ENCODE measurements around the gene PCSK4. TPM values are rescaled to one million over a fixed set of nuclear protein-coding genes. Genes with fewer than 3 reads are reported as not detected.
A peak's percentile ranks its signal among the peaks of the same experiment; 100 is the strongest.

The PCSK4 gene
- total and polyA plus RNA-seq, 2 of the 13 experiments (the other 11 are each of a cell fraction or from before 2014, with no cell fraction given), result 2.0 to 2.7 TPM

- no peaks in the 10 kb centered on the region for H3K79me2 ChIP-seq (ENCODE audit: insufficient read depth, low read length)
- H3K4me3 ChIP-seq (replicated peaks in 1 of 3; ENCODE audit: insufficient read depth in 1 of 3, low read depth in 2 of 3, low read length in 3 of 3), result no peak overlapping the region
- H3K4me1 ChIP-seq (ENCODE audit: insufficient read depth, low read length), result peaks cover 14% of the 10 kb centered on the region
- no peak overlapping the region for H3K9ac ChIP-seq (ENCODE audit: insufficient read depth, low read depth, low read length)
- no peak for DNase-seq (ENCODE audit: low spot score)
- peaks cover 27 to 58% of the 10 kb centered on the region in 2 experiments for H3K27me3 ChIP-seq (ENCODE audit: control insufficient read depth in 1 of 2, insufficient read depth in 2 of 2, low read length in 2 of 2)
- WGBS (ENCODE audit: low lambda C conversion rate), result 30% methylated on average over 18 of the region's 18 CpGs
- intact Hi-C loops (cut with micrococcal nuclease; ENCODE audit: unreplicated experiment) (no loop called here), in situ Hi-C loops (cut with HindIII; ENCODE audit: extremely low pct_ligation_motif_present, low pct_unique_long_range_greater_than_20kb) (no loop called here)
- no peak overlapping the region for H3K27ac ChIP-seq (ENCODE audit: extremely low read length, insufficient read depth, low read length)
- H4K20me1 ChIP-seq (ENCODE audit: insufficient read depth, low read length), result no peaks in the 10 kb centered on the region
- ChIA-PET POLR2A (no interaction called here), CTCF (ENCODE audit: low intra/inter-chr PET ratio, low total read pairs) (no interaction called here)
- no peak overlapping the region for H3K4me2 ChIP-seq (ENCODE audit: low read depth, low read length)
- no peaks in the 10 kb centered on the region for H3K9me3 ChIP-seq (ENCODE audit: low read length)
- peak; percentile 73; the same call in 1 of the 2 replicates for TF ChIP-seq ZNF770 (CRISPR knock-in tag; IDR thresholded peaks at IDR 0.05)
- TF ChIP-seq NFYB (CRISPR knock-in tag; IDR thresholded peaks at IDR 0.05), result no peak
- no peak for TF ChIP-seq TBL1XR1 (IDR thresholded peaks at IDR 0.05; ENCODE audit: borderline replicate concordance, low read length, partially characterized antibody)
- no peak for TF ChIP-seq CTCF (CRISPR knock-in tag; IDR thresholded peaks at IDR 0.05)
- TF ChIP-seq CEBPB (IDR thresholded peaks at IDR 0.05; ENCODE audit: borderline replicate concordance, low read depth, low read length), result peak; percentile 46; the same call in 1 of the 2 replicates
- TF ChIP-seq ZNF570 (CRISPR knock-in tag; IDR thresholded peaks at IDR 0.05; ENCODE audit: borderline replicate concordance), result no peak
- no TSS peak for BruUV-seq (replicated peaks)
- FAIRE-seq, result no peak
- no peaks in the 10 kb centered on the region for H3K36me3 ChIP-seq (replicated peaks in 1 of 2; ENCODE audit: control insufficient read depth in 1 of 2, insufficient read depth in 2 of 2, low read length in 2 of 2)
- H2AFZ ChIP-seq (ENCODE audit: low read length), result no peak overlapping the region
- ATAC-seq, result no peak
Measured at GRCh38 chr19:1526979-1527649, 37.0 kb upstream of the PCSK4 start.

All from HepG2 (cell line).